Sigmoid colon (tissue), 4 donors: ENCODE data around the gene SPESP1.

Experiments
- EP300 ChIP-seq, 4 donors: sonication (generic); formaldehyde crosslinking; IDR thresholded peaks; one replicate each; pipeline ENCODE4 v1.6.1; 2017; ENCODE audit warnings: antibody characterized with exemption in 4 of 4
- POLR2A ChIP-seq, 2 donors: fragments of 450-650 bp; IDR thresholded peaks; one replicate each; pipeline ENCODE4 v1.6.1; 2016; ENCODE audit warnings: antibody characterized with exemption in 2 of 2, mild to moderate bottlenecking in 2 of 2, moderate library complexity in 2 of 2
- POLR2AphosphoS5 ChIP-seq, 4 donors: sonication (generic); formaldehyde crosslinking; IDR thresholded peaks; one replicate each; pipeline ENCODE4 v1.6.1; 2017; ENCODE audit warnings: antibody characterized with exemption in 4 of 4
- TF ChIP-seq, protein P1 (sequence below), 4 experiments: fragments of 450-650 bp in 3 of 4; fragments of 200-600 bp in 1 of 4; IDR thresholded peaks; one replicate each; pipeline ENCODE4 v1.5.1; 2016 to 2019; ENCODE audit warnings: antibody characterized with exemption in 4 of 4, mild to moderate bottlenecking in 3 of 4, moderate library complexity in 2 of 4

DNA sequence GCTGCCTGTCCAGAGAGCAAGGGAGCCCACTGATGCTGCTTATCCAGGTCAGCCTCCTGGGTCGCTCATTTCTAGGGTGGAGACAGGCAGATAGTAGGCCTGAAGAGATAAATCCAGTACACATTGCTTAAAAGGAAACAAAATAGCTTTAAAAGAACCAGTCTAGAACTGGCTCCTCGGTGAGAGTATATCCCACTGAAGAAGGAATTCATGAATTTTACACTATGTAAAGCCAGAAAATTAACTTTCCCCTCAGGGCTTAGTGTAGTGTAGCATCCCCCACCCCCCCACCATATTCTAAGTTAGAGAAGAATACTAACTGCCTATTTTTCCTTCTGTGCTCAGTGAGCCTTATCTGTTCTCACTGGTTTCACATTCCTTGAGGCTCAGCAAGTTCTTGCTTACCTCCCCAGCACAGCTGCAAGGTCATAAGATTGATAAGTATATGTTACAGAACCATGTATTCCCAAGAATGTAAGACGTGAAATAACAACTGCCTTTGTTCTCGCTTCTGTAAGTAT is 53.7 kb downstream of the SPESP1 start:
- TF ChIP-seq, protein P1, sequence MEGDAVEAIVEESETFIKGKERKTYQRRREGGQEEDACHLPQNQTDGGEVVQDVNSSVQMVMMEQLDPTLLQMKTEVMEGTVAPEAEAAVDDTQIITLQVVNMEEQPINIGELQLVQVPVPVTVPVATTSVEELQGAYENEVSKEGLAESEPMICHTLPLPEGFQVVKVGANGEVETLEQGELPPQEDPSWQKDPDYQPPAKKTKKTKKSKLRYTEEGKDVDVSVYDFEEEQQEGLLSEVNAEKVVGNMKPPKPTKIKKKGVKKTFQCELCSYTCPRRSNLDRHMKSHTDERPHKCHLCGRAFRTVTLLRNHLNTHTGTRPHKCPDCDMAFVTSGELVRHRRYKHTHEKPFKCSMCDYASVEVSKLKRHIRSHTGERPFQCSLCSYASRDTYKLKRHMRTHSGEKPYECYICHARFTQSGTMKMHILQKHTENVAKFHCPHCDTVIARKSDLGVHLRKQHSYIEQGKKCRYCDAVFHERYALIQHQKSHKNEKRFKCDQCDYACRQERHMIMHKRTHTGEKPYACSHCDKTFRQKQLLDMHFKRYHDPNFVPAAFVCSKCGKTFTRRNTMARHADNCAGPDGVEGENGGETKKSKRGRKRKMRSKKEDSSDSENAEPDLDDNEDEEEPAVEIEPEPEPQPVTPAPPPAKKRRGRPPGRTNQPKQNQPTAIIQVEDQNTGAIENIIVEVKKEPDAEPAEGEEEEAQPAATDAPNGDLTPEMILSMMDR (IDR thresholded peaks at IDR 0.05): no peak
- TF ChIP-seq POLR2AphosphoS5 (IDR thresholded peaks at IDR 0.05) (no peak), EP300 (IDR thresholded peaks at IDR 0.05) (no peak), POLR2A (IDR thresholded peaks at IDR 0.05) (no peak)
